HCT116 (cell line): ENCODE measurements around the gene TUBB1. TPM values are rescaled to one million over a fixed set of nuclear protein-coding genes. Genes with fewer than 3 reads are reported as not detected.

Source experiments
- ATAC-seq: fragments of 200-7000 bp; cut with Tn5 transposase; 2 replicates; pipeline ENCODE4 v1.9.1; 2020; ENCODE audit warnings: mild to moderate bottlenecking, moderate library complexity
- BruUV-seq: library from RNA; stranded (reverse); fragments of 400-500 nt; replicated peaks from 2 replicates; lab custom pipeline; 2021; lab: Mats Ljungman, UMichigan
- CTCF ChIA-PET: fragments of 300-600 bp; sonication (Branson Sonifier 250); formaldehyde crosslinking; loops from one replicate; lab custom pipeline; 2021; ENCODE audit warnings: antibody characterized with exemption; lab: Charles Lee
- POLR2A ChIA-PET: fragments of 300-600, 350-600 bp; sonication (Branson Sonifier 250); formaldehyde crosslinking; loops from one replicate; lab custom pipeline; 2021; ENCODE audit warnings: antibody characterized with exemption; lab: Charles Lee
- RAD21 ChIA-PET, 2 experiments: fragments of 300-600 bp; sonication (Branson Sonifier 250); formaldehyde crosslinking; loops; one replicate each; lab custom pipeline; 2023; ENCODE audit warnings: low total read pairs in 2 of 2; ENCODE audit not compliant: uncharacterized antibody in 2 of 2, unreplicated experiment in 2 of 2, low non-redundant PET in 1 of 2; lab: Charles Lee
- DNase-seq: peaks from one replicate; pipeline ENCODE4 v3.0.0-alpha.2; 2010; ENCODE audit warnings: low read depth, low spot score
- H2AFZ ChIP-seq: fragments of 200-600 bp; shearing (Covaris generic), sonication (generic); 2 replicates; pipeline ENCODE4 v1.6.1; 2017; ENCODE audit warnings: low read depth, mixed run types, mixed read lengths, antibody characterized with exemption, low read length; ENCODE audit not compliant: poor library complexity, severe bottlenecking
- H3K27ac ChIP-seq: 2 replicates; pipeline ENCODE4 v1.5.1; 2012; ENCODE audit warnings: low read depth, low read length
- H3K27me3 ChIP-seq: fragments of 200-600 bp; sonication (generic); 2 replicates; pipeline ENCODE4 v1.6.1; 2016; ENCODE audit warnings: mixed run types, low read length, mixed read lengths; ENCODE audit not compliant: insufficient read depth
- H3K36me3 ChIP-seq, 2 experiments: fragments of 200-500 bp in 1 of 2; fragments of 200-600 bp in 1 of 2; sonication (Bioruptor generic) in 1 of 2; sonication (generic) in 1 of 2; 2 replicates each; pipeline versions ENCODE4 v1.5.1 to v1.6.1; 2014 to 2016; ENCODE audit warnings: low read length in 2 of 2, inconsistent platforms in 1 of 2, mixed read lengths in 1 of 2, mixed run types in 1 of 2; ENCODE audit not compliant: insufficient read depth in 2 of 2, control insufficient read depth in 1 of 2
- H3K4me1 ChIP-seq, 2 experiments: fragments of 200-600 bp in 1 of 2; sonication (generic) in 1 of 2; 2 replicates each; pipeline versions ENCODE4 v1.5.1 to v1.6.1; 2012 to 2017; ENCODE audit warnings: low read length in 2 of 2, inconsistent platforms in 1 of 2, mild to moderate bottlenecking in 1 of 2, mixed read lengths in 1 of 2, mixed run types in 1 of 2, moderate library complexity in 1 of 2; ENCODE audit not compliant: insufficient read depth in 2 of 2, control insufficient read depth in 1 of 2
- H3K4me2 ChIP-seq: fragments of 200-600 bp; sonication (generic); 2 replicates; pipeline ENCODE4 v1.6.1; 2017; ENCODE audit warnings: mixed run types, low read length, mixed read lengths
- H3K4me3 ChIP-seq, 2 experiments: fragments of 200-600 bp in 1 of 2; sonication (generic) in 1 of 2; replicated peaks in 1 of 2; 2 replicates each; pipeline ENCODE4 v1.5.1; 2011 to 2016; ENCODE audit warnings: low read length in 2 of 2, control low read depth in 1 of 2, low read depth in 1 of 2, mild to moderate bottlenecking in 1 of 2, mixed read lengths in 1 of 2, mixed run types in 1 of 2
- H3K79me2 ChIP-seq: fragments of 200-600 bp; sonication (generic); 2 replicates; pipeline ENCODE4 v1.6.1; 2017; ENCODE audit warnings: mild to moderate bottlenecking, mixed run types, low read length, moderate library complexity, mixed read lengths; ENCODE audit not compliant: insufficient read depth
- H3K9ac ChIP-seq: fragments of 200-600 bp; sonication (generic); 2 replicates; pipeline ENCODE4 v1.6.1; 2016; ENCODE audit warnings: low read length, mixed read lengths
- H3K9me2 ChIP-seq: fragments of 200-600 bp; sonication (generic), shearing (Covaris generic); 2 replicates; pipeline ENCODE4 v1.6.1; 2017; ENCODE audit warnings: mixed run types, mild to moderate bottlenecking, moderate library complexity; ENCODE audit not compliant: insufficient read depth
- H3K9me3 ChIP-seq, 2 experiments: fragments of 200-500 bp in 1 of 2; fragments of 200-600 bp in 1 of 2; sonication (Bioruptor generic) in 1 of 2; sonication (generic) in 1 of 2; 2 replicates each; pipeline ENCODE4 v1.6.1; 2014 to 2017; ENCODE audit warnings: low read length in 2 of 2, mixed read lengths in 2 of 2, inconsistent platforms in 1 of 2, low read depth in 1 of 2, mild to moderate bottlenecking in 1 of 2, mixed run types in 1 of 2, moderate library complexity in 1 of 2; ENCODE audit not compliant: control insufficient read depth in 1 of 2, insufficient read depth in 1 of 2
- H4K20me1 ChIP-seq: fragments of 200-600 bp; sonication (generic), shearing (Covaris generic); 2 replicates; pipeline ENCODE4 v1.6.1; 2017; ENCODE audit warnings: mixed run types, mild to moderate bottlenecking, moderate library complexity; ENCODE audit not compliant: insufficient read depth
- CBX3 ChIP-seq: IDR thresholded peaks from 2 replicates; pipeline ENCODE4 v1.6.1; 2012; ENCODE audit warnings: low read depth
- ELF1 ChIP-seq: IDR thresholded peaks from 2 replicates; pipeline ENCODE4 v1.6.1; 2012; ENCODE audit warnings: low read depth, borderline replicate concordance
- EZH2 ChIP-seq: fragments of 200-600 bp; sonication (generic); IDR thresholded peaks from 2 replicates; pipeline ENCODE4 v1.6.1; 2017; ENCODE audit warnings: antibody characterized with exemption, mixed run types
- POLR2AphosphoS5 ChIP-seq: IDR thresholded peaks from 2 replicates; pipeline ENCODE4 v1.6.1; 2011; ENCODE audit warnings: mild to moderate bottlenecking, low read depth, low read length, moderate library complexity
- TCF7L2 ChIP-seq: IDR thresholded peaks from 2 replicates; pipeline ENCODE4 v1.7.0; 2011; ENCODE audit warnings: borderline replicate concordance, inconsistent platforms; ENCODE audit not compliant: insufficient read depth, insufficient read length; ENCODE audit errors: extremely low read depth
- YY1 ChIP-seq: IDR thresholded peaks from 2 replicates; pipeline ENCODE4 v1.6.1; 2011; ENCODE audit warnings: low read length, low read depth, moderate library complexity, mild to moderate bottlenecking; ENCODE audit not compliant: insufficient replicate concordance; ENCODE audit errors: extremely low read depth
- ZNF274 ChIP-seq: fragments of 200-500 bp; sonication (Bioruptor generic); IDR thresholded peaks from 2 replicates; pipeline ENCODE4 v1.6.1; 2014; ENCODE audit warnings: mild to moderate bottlenecking, low read depth, low read length, inconsistent platforms
- intact Hi-C: fragments of 100-400 bp; cut with micrococcal nuclease; formaldehyde crosslinking; loops from 2 replicates; pipeline ENCODE4 v1.10.0; 2022
- total RNA-seq: library from RNA; stranded (reverse); gene quantifications from one replicate; pipeline ENCODE4 v1.2.1, GENCODE V29; 2021; ENCODE audit not compliant: unreplicated experiment
- TF ChIP-seq, protein P1 (sequence below), 3 experiments: fragments of 200-600 bp in 1 of 3; sonication (generic) in 1 of 3; IDR thresholded peaks in 2 of 3; conservative IDR thresholded peaks in 1 of 3; 2 replicates each; pipeline ENCODE4 v1.5.1; 2012 to 2017; ENCODE audit warnings: low read depth in 2 of 3, low read length in 2 of 3, antibody characterized with exemption in 1 of 3, borderline replicate concordance in 1 of 3, control low read depth in 1 of 3, mild to moderate bottlenecking in 1 of 3, mixed read lengths in 1 of 3, mixed run types in 1 of 3, moderate library complexity in 1 of 3; ENCODE audit not compliant: insufficient read depth in 1 of 3
- TF ChIP-seq, protein P2 (sequence below): IDR thresholded peaks from 2 replicates; pipeline ENCODE4 v1.6.1; 2012; ENCODE audit warnings: low read depth
- TF ChIP-seq, protein P3 (sequence below): IDR thresholded peaks from 2 replicates; pipeline ENCODE4 v1.6.1; 2012

TUBB1 gene
- total RNA-seq, 1 experiment from 2014 or later = not detected

DNA sequence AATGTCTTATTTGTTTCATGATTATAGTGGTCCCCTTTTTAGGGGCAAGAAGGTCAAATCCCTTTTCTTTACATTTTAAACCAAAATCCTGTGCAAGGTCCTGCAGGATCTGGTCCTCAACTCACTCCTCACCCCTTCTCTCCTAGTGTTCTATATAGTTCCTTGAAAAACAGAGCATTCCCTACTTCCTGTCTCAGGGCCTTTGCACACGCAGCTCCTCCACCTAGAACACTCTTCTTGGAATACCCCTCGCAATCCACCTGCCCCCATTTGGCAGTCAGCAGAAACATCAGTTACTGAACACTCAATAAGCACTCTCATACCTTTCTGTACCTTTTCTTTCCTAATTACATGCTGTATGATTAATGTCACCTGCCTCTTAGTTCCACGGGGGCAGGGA lies 16.2 kb downstream of the TUBB1 start:
- CTCF ChIA-PET = no interaction called here
- Histone ChIP-seq H3K4me2 (no peak overlapping the region), H3K36me3 (peaks cover 36 to 41% of the 10 kb centered on the region in 2 experiments), H3K4me3 (no peak overlapping the region), H4K20me1 (no peaks in the 10 kb centered on the region), H3K4me1 (peaks cover 10 to 25% of the 10 kb centered on the region in 2 experiments), H3K9me2 (no peaks in the 10 kb centered on the region), H3K9me3 (no peaks in the 10 kb centered on the region), H3K27ac (no peak overlapping the region), H3K27me3 (no peaks in the 10 kb centered on the region), H2AFZ (no peak overlapping the region), H3K79me2 (peaks cover 70% of the 10 kb centered on the region), H3K9ac (no peak overlapping the region)
- ATAC-seq (no peak), DNase-seq (no peak)
- no TSS peak for BruUV-seq
- intact Hi-C loops = loop anchor here (10.0 kb wide), 1 partner anchor 141 kb away; no protein-coding TSS in a partner anchor
- POLR2A ChIA-PET = no interaction called here
- RAD21 ChIA-PET = no interaction called here
- TF ChIP-seq, protein P1, sequence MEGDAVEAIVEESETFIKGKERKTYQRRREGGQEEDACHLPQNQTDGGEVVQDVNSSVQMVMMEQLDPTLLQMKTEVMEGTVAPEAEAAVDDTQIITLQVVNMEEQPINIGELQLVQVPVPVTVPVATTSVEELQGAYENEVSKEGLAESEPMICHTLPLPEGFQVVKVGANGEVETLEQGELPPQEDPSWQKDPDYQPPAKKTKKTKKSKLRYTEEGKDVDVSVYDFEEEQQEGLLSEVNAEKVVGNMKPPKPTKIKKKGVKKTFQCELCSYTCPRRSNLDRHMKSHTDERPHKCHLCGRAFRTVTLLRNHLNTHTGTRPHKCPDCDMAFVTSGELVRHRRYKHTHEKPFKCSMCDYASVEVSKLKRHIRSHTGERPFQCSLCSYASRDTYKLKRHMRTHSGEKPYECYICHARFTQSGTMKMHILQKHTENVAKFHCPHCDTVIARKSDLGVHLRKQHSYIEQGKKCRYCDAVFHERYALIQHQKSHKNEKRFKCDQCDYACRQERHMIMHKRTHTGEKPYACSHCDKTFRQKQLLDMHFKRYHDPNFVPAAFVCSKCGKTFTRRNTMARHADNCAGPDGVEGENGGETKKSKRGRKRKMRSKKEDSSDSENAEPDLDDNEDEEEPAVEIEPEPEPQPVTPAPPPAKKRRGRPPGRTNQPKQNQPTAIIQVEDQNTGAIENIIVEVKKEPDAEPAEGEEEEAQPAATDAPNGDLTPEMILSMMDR (IDR thresholded peaks at IDR 0.05 in 2 of 3, conservative IDR thresholded peaks at IDR 0.05 in 1 of 3; ENCODE audit: borderline replicate concordance in 1 of 3, insufficient read depth in 1 of 3, low read depth in 2 of 3, low read length in 2 of 3) = no peak
- TF ChIP-seq YY1 (no peak), ELF1 (no peak)

DNA sequence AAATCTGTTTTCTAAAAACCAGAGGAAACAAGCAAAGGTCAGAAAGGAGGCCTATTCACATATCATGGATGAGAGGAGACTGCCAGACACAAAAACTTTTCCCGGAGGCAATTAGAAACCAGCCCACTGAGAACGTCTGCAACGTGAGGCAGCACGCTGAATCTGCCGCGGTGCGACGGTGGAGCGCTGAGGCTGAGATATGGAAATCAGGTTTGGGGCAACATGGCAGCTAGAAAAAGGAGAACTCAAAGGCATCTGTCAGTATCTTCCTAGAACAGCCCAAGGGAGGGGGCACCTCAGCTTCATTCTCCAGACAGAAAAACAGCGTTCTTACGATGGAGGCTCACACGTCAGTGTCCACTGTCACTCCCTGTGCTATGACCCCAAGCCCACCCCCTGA lies 18.2 kb downstream of the TUBB1 start:
- H3K4me3 ChIP-seq = no peak overlapping the region
- peaks cover 73% of the 10 kb centered on the region for H3K79me2 ChIP-seq
- no peaks in the 10 kb centered on the region for H3K27me3 ChIP-seq
- ATAC-seq = no peak
- ChIA-PET RAD21 (no interaction called here), CTCF (no interaction called here), POLR2A (no interaction called here)
- no peaks in the 10 kb centered on the region for H4K20me1 ChIP-seq
- DNase-seq = no peak
- no peaks in the 10 kb centered on the region for H3K9me3 ChIP-seq
- H3K9ac ChIP-seq = no peak overlapping the region
- intact Hi-C loops = loop anchor here (10.0 kb wide), 1 partner anchor 143 kb away; no protein-coding TSS in a partner anchor
- no peak overlapping the region for H2AFZ ChIP-seq
- H3K4me2 ChIP-seq = no peak overlapping the region
- no TSS peak for BruUV-seq
- peaks cover 14 to 29% of the 10 kb centered on the region in 2 experiments for H3K4me1 ChIP-seq
- peaks cover 34 to 48% of the 10 kb centered on the region in 2 experiments for H3K36me3 ChIP-seq
- H3K27ac ChIP-seq = no peak overlapping the region
- H3K9me2 ChIP-seq = no peaks in the 10 kb centered on the region
- TF ChIP-seq, protein P2, sequence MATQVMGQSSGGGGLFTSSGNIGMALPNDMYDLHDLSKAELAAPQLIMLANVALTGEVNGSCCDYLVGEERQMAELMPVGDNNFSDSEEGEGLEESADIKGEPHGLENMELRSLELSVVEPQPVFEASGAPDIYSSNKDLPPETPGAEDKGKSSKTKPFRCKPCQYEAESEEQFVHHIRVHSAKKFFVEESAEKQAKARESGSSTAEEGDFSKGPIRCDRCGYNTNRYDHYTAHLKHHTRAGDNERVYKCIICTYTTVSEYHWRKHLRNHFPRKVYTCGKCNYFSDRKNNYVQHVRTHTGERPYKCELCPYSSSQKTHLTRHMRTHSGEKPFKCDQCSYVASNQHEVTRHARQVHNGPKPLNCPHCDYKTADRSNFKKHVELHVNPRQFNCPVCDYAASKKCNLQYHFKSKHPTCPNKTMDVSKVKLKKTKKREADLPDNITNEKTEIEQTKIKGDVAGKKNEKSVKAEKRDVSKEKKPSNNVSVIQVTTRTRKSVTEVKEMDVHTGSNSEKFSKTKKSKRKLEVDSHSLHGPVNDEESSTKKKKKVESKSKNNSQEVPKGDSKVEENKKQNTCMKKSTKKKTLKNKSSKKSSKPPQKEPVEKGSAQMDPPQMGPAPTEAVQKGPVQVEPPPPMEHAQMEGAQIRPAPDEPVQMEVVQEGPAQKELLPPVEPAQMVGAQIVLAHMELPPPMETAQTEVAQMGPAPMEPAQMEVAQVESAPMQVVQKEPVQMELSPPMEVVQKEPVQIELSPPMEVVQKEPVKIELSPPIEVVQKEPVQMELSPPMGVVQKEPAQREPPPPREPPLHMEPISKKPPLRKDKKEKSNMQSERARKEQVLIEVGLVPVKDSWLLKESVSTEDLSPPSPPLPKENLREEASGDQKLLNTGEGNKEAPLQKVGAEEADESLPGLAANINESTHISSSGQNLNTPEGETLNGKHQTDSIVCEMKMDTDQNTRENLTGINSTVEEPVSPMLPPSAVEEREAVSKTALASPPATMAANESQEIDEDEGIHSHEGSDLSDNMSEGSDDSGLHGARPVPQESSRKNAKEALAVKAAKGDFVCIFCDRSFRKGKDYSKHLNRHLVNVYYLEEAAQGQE = no peak
- TF ChIP-seq EZH2 (no peak), TCF7L2 (no peak), CBX3 (no peak), ZNF274 (no peak), POLR2AphosphoS5 (no peak)
- TF ChIP-seq, protein P3, sequence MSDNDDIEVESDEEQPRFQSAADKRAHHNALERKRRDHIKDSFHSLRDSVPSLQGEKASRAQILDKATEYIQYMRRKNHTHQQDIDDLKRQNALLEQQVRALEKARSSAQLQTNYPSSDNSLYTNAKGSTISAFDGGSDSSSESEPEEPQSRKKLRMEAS = no peak
